GM19324 (cell line): ENCODE results near the gene NHS.

Experiments used
- ATAC-seq: cut with Tn5 transposase; IDR thresholded peaks from one replicate; pipeline ENCODE4 v1.9.1; 2021; ENCODE audit warnings: mild to moderate bottlenecking, moderate library complexity; ENCODE audit not compliant: unreplicated experiment, low FRiP score

Gene NHS

GRCh38 chrX:17705211-17705610, 330.2 kb downstream of the NHS start:
- no peak for ATAC-seq

- no peak for ATAC-seq
Observed at GRCh38 chrX:17706676-17707075, 331.7 kb downstream of the NHS start.

GRCh38 chrX:17707731-17708130, 332.7 kb downstream of the NHS start:
- ATAC-seq = no peak

- ATAC-seq = no peak
Observed at GRCh38 chrX:17710871-17711301, 335.9 kb downstream of the NHS start.

GRCh38 chrX:17713288-17713687, 338.3 kb downstream of the NHS start:
- no peak for ATAC-seq

GRCh38 chrX:17718649-17719165, 343.7 kb downstream of the NHS start:
- no peak for ATAC-seq

GRCh38 chrX:17719711-17720110, 344.7 kb downstream of the NHS start:
- ATAC-seq = no peak

- no peak for ATAC-seq
Observed at GRCh38 chrX:17721715-17722114, 346.7 kb downstream of the NHS start.

GRCh38 chrX:17725181-17725580, 350.2 kb downstream of the NHS start:
- ATAC-seq = no peak

- ATAC-seq = no peak
Observed at GRCh38 chrX:17732138-17732783, 357.3 kb downstream of the NHS start.

- ATAC-seq = no peak
Observed at GRCh38 chrX:17735406-17735805, 360.4 kb downstream of the NHS start.

- no peak for ATAC-seq
Observed at GRCh38 chrX:17736478-17736855, 361.5 kb downstream of the NHS start.

- peak; percentile 83 for ATAC-seq
Observed at GRCh38 chrX:17736856-17737709, 362.1 kb downstream of the NHS start, which contains the start of gene SCML1. Gene SCML1 (plus strand): TSS chrX:17737493. CDS start chrX:17744187, 6,694 bp downstream.

- ATAC-seq = no peak
Observed at GRCh38 chrX:17737710-17737985, 362.6 kb downstream of the NHS start.

- ATAC-seq = no peak
Observed at GRCh38 chrX:17737986-17738713, 363.1 kb downstream of the NHS start.

GRCh38 chrX:17738737-17739535, 363.9 kb downstream of the NHS start:
- no peak for ATAC-seq

- ATAC-seq = no peak
Observed at GRCh38 chrX:17740137-17741122, 365.4 kb downstream of the NHS start.

- ATAC-seq = no peak
Observed at GRCh38 chrX:17741123-17741511, 366.1 kb downstream of the NHS start.

GRCh38 chrX:17743913-17744312, 368.9 kb downstream of the NHS start:
- no peak for ATAC-seq
